HG02623 (cell line): Measurements from ENCODE around the gene SULT2B1.
"Not testable (repeated sequence)": the region's sequence is repeated elsewhere in the genome, so short reads cannot be mapped to it uniquely, and the experiment has no call there.

Experiments used
- ATAC-seq: cut with Tn5 transposase; IDR thresholded peaks from one replicate; pipeline ENCODE4 v1.9.1; 2021; ENCODE audit warnings: moderate library complexity; ENCODE audit not compliant: unreplicated experiment

The SULT2B1 gene

GRCh38 chr19:48618278-48618915 is 66.4 kb downstream of the SULT2B1 start:
- no peak for ATAC-seq

DNA sequence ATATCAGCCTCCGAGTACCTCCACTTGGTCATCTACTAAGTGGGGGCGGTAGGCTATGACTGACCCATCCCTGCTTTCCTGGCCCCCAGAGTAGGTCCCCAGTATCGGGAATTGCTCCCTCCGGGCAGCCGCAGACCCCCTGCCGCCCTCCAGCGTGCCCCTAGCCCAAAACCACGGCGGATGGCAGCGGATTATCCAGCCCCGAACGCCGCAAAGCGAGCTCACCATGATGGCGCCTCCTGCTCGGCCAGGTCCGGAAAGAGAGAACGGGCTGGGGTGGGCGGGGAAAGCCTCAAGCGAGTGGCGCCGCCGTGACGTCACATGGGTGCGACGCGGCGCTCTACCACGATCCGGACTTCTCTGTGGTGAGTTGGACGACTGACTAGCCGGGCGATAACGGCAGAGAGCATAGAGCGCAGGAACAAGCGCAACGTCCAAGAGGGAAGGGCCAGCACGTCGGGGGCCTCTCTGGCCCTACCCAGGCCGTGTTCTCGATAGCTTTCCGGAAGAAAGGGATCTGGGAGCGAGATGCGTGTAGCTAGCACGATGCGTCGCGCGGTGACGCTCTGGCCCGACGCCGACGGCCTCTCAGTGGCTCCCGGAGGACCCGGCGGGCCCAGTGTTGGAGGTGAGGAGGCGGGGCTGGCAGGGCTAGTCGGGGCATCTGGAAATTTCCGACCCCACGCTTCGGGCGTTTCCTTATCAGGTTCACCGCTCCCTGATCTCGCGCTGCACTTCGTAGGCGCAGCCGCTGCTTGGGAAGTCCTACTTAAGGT is 67.1 kb downstream of the SULT2B1 start, which contains the start of the genes RPL18 and SPHK2:
TSS of gene RPL18 (minus strand) at position 263 of the 776 bp plus-strand sequence. CDS start at position 228, 35 bp downstream.
TSS of gene SPHK2 (plus strand) at position 591 of the 776 bp plus-strand sequence. CDS start 1,009 bp downstream, outside the sequence.
- peak; percentile 83 for ATAC-seq

DNA sequence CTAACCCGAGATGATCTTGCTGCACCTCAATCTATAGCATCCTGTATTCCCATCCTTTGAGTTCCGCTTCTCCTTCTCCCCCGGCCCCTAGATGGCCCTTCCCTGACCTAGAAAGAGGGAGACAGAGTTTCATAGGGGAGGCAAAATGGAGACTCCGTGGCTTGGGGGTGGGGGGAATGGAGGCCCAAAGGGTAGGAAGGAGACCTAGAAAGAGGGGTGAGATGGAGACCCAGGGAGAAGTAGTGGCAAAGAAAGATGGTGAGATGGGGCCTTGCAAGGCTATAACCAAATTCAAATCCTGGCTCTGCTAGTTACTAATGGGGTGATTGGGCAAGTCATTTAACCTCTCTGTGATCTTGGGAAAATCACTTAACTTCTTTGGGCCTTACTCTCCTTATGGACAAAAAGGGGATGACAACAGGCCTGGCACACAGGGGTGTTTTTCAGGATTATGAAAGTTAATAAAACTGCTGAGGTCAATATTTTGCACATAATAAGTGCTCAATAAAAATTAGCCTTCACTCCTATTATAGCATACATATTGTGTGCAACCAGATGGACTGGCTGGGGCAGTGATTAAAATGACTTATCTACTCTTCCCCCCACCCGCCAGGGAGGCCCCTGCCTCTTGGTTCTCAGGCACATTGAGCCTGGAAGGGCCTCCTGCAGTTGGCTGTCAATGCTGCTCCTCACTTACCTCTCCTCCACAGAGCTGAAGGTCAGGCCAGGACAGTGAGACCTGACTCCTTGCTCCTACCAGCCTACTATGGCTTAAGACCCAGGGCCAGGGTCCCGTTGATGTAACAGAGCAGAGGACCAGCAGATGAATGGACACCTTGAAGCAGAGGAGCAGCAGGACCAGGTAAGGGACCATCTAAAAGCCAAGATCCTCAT is 68.0 kb downstream of the SULT2B1 start:
- no peak for ATAC-seq

GRCh38 chr19:48623556-48624066 is 71.6 kb downstream of the SULT2B1 start:
- no peak for ATAC-seq

GRCh38 chr19:48624067-48624594 is 72.2 kb downstream of the SULT2B1 start:
- peak; percentile 61 for ATAC-seq

DNA sequence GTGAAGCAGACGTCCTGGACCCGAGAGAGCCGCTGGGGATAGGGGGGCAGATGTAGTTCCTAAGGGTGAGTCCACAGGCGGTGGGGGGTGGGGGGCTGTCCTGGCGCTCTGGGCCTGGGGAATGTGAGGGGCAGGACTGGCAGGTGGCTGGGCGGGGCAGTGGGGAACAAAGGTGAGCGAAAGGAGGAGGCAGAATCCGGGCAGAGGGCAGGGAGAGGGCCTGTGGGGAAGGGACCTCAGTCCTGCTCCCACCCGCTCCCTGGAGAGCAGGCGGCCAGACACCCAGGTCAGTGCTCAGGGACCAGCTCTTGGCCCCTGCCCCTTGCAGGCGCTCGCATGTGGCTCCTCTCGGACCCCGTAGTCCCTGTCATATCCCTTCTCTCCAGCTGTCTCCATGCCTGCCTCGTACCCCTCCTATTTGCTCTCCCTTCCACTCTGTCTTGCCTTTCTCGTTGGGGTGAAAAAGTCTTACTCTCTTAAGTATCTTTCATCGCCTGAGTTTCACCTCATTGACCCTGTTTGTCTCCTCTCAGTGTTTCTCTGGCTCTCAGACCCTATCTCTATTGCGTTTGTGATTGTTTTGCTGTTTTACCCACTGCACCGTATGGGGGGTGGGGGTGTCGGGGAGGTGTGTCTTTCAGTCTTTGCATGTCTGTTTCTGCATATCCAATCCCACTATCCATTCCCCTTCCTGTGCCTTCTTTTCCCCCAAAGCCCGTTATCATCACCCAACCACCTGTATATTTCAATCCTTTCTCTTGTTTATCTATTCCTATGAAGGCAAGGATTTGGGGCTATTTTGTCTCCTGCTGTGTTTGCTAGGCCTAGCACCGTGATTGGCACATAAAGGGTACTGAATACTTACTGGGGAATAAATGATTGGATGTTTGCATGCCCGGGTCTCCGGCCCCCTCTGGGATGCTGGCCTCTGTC is 73.1 kb downstream of the SULT2B1 start:
- no peak for ATAC-seq

DNA sequence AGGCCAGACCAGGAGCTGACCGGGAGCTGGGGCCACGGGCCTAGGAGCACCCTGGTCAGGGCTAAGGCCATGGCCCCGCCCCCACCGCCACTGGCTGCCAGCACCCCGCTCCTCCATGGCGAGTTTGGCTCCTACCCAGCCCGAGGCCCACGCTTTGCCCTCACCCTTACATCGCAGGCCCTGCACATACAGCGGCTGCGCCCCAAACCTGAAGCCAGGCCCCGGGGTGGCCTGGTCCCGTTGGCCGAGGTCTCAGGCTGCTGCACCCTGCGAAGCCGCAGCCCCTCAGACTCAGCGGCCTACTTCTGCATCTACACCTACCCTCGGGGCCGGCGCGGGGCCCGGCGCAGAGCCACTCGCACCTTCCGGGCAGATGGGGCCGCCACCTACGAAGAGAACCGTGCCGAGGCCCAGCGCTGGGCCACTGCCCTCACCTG is 73.9 kb downstream of the SULT2B1 start:
- ATAC-seq: no peak

DNA sequence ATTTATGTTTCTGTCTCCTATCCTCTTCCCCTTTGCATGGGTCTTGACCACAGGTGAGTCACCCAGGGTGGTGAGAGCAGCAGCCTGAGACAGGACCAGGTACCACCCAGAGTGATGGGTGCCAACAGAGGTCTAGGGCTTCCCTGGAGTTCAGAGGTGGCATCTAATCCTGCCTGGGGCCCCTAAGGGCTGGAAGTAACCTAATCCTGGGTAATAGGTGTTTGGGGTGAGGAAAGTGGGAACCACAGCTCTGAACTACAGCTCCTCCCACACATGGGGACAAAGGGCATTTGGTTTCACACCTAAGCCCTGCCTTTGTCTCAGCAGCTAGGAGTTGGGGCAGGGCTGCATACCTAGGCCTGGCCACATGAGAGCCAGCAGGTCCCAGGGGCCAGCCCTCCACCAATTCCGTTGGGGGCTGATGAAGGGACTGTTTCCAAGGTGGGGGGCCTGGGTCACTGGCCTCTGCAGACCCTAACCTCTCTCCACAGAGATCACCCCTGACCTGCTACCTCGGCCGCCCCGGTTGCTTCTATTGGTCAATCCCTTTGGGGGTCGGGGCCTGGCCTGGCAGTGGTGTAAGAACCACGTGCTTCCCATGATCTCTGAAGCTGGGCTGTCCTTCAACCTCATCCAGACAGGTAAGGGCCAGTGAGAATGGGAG is 75.4 kb downstream of the SULT2B1 start:
- no peak for ATAC-seq

- ATAC-seq: no peak
These were observed 75.9 kb downstream of the SULT2B1 start for GRCh38 chr19:48627865-48628314.

GRCh38 chr19:48628486-48629296 is 76.7 kb downstream of the SULT2B1 start:
- ATAC-seq: no peak

GRCh38 chr19:48629297-48629598 is 77.3 kb downstream of the SULT2B1 start:
- no peak for ATAC-seq

DNA sequence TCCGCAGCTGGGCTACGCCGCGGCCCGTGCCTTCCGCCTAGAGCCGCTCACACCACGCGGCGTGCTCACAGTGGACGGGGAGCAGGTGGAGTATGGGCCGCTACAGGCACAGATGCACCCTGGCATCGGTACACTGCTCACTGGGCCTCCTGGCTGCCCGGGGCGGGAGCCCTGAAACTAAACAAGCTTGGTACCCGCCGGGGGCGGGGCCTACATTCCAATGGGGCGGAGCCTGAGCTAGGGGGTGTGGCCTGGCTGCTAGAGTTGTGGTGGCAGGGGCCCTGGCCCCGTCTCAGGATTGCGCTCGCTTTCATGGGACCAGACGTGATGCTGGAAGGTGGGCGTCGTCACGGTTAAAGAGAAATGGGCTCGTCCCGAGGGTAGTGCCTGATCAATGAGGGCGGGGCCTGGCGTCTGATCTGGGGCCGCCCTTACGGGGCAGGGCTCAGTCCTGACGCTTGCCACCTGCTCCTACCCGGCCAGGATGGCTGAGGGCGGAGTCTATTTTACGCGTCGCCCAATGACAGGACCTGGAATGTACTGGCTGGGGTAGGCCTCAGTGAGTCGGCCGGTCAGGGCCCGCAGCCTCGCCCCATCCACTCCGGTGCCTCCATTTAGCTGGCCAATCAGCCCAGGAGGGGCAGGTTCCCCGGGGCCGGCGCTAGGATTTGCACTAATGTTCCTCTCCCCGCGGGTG is 77.8 kb downstream of the SULT2B1 start:
- no peak for ATAC-seq

- ATAC-seq: no peak
These were observed 78.5 kb downstream of the SULT2B1 start for GRCh38 chr19:48630296-48631063.

DNA sequence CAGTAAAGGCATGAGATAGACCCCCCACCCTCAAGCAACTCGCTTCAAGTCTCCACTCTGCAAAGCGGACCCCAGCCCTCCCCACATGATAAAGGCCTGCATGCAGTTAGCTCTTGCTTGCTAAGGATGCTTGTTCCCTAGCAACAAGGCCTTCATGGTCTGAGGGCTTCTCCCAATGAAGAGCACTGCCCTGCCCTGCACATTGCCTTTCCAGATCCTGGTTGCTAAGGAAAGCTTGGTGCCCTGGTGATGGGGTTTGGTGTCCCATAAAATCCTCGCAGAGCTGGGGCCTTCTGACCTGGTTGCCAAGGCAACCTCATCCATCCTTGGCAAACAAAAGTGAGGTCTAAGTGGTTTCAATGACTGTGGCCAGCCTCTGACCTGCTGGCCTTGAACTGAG is 79.3 kb downstream of the SULT2B1 start:
- ATAC-seq: no peak

DNA sequence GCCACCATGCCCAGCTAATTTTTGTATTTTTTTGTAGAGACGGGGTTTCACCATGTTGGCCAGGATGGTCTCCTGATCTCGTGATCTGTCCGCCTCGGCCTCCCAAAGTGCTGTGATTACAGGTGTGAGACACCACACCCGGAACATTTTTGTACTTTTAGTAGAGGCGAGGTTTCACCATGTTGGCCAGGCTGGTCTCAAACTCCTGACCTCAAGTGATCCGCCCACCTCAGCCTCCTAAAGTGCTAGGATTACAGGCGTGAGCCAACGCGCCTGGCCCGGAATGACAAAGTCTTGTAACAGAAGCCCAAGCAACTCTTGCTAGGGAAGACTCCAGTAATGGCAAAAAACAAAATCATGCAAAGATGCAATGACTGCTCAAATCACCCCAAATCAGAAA is 80.3 kb downstream of the SULT2B1 start:
- not testable (repeated sequence) for ATAC-seq

- ATAC-seq: no peak
These were observed 80.7 kb downstream of the SULT2B1 start for GRCh38 chr19:48632692-48633147.
